ENCODE results near the gene FCN3. TPM values are rescaled to one million over a fixed set of nuclear protein-coding genes. Genes with fewer than 3 reads are reported as not detected.

The FCN3 gene
- total and polyA plus RNA-seq, 9 of the 15 experiments (the other 6 are each of a cell fraction or from before 2014, with no cell fraction given): 0.49 TPM; not detected in 8

DNA sequence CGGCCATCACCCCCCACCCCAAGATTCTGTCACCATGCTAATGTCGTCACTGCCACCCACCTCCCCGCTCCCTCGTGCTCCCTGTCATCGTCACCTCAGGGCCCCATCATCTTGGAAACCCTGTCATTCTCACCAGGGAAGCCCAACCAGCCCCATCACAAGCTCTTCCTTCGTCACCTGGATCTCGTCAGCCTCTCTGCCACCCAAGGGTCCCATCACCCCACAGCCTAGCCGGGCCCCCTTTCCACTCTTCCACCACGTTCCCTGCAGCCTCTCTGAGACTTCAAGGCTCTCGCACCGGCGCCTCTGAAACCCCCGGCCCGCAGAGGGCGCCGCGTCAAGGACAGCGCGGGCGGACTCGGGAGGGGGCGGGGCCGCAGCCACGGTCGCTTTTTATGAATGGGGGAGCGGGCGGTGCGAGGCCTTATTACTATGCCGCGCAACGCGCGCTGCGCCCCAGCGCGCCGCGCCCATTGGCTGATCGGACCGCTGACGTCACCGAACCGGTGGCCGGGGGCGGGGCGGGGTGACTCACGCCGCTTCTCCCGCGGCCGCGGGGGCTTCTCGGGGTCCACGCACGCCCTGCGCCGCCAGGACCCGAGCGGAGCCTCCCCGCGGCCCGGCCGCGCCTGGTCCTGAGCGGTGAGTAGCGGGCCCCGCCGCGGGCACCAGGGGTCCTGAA is 17.6 kb upstream of the FCN3 start, which contains the start of gene GPR3 (continued):
- TF ChIP-seq, protein P1, sequence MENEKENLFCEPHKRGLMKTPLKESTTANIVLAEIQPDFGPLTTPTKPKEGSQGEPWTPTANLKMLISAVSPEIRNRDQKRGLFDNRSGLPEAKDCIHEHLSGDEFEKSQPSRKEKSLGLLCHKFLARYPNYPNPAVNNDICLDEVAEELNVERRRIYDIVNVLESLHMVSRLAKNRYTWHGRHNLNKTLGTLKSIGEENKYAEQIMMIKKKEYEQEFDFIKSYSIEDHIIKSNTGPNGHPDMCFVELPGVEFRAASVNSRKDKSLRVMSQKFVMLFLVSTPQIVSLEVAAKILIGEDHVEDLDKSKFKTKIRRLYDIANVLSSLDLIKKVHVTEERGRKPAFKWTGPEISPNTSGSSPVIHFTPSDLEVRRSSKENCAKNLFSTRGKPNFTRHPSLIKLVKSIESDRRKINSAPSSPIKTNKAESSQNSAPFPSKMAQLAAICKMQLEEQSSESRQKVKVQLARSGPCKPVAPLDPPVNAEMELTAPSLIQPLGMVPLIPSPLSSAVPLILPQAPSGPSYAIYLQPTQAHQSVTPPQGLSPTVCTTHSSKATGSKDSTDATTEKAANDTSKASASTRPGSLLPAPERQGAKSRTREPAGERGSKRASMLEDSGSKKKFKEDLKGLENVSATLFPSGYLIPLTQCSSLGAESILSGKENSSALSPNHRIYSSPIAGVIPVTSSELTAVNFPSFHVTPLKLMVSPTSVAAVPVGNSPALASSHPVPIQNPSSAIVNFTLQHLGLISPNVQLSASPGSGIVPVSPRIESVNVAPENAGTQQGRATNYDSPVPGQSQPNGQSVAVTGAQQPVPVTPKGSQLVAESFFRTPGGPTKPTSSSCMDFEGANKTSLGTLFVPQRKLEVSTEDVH (IDR thresholded peaks at IDR 0.05; ENCODE audit: low read depth, partially characterized antibody): no peak
- TF ChIP-seq ZNF583 (CRISPR knock-in tag; IDR thresholded peaks at IDR 0.05): no peak; the same call in 1 of the 2 replicates
- peak; percentile 88 for TF ChIP-seq EP400 (IDR thresholded peaks at IDR 0.05)
- 0 out of 2 replicates have a peak, but pooled peaks have one; percentile 31 for TF ChIP-seq LCOR (CRISPR knock-in tag; IDR thresholded peaks at IDR 0.05)
- no peak for TF ChIP-seq ETV1 (tag; conservative IDR thresholded peaks at IDR 0.05; ENCODE audit: low read depth)
- TF ChIP-seq PTBP1 (IDR thresholded peaks at IDR 0.05; ENCODE audit: low read depth, low read length): no peak
- TF ChIP-seq, protein P2, sequence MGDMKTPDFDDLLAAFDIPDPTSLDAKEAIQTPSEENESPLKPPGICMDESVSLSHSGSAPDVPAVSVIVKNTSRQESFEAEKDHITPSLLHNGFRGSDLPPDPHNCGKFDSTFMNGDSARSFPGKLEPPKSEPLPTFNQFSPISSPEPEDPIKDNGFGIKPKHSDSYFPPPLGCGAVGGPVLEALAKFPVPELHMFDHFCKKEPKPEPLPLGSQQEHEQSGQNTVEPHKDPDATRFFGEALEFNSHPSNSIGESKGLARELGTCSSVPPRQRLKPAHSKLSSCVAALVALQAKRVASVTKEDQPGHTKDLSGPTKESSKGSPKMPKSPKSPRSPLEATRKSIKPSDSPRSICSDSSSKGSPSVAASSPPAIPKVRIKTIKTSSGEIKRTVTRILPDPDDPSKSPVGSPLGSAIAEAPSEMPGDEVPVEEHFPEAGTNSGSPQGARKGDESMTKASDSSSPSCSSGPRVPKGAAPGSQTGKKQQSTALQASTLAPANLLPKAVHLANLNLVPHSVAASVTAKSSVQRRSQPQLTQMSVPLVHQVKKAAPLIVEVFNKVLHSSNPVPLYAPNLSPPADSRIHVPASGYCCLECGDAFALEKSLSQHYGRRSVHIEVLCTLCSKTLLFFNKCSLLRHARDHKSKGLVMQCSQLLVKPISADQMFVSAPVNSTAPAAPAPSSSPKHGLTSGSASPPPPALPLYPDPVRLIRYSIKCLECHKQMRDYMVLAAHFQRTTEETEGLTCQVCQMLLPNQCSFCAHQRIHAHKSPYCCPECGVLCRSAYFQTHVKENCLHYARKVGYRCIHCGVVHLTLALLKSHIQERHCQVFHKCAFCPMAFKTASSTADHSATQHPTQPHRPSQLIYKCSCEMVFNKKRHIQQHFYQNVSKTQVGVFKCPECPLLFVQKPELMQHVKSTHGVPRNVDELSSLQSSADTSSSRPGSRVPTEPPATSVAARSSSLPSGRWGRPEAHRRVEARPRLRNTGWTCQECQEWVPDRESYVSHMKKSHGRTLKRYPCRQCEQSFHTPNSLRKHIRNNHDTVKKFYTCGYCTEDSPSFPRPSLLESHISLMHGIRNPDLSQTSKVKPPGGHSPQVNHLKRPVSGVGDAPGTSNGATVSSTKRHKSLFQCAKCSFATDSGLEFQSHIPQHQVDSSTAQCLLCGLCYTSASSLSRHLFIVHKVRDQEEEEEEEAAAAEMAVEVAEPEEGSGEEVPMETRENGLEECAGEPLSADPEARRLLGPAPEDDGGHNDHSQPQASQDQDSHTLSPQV (IDR thresholded peaks at IDR 0.05): peak; percentile 19; the same call in 1 of the 2 replicates
- peak; percentile 12; the same call in 1 of the 2 replicates for TF ChIP-seq RERE (CRISPR knock-in tag; IDR thresholded peaks at IDR 0.05; ENCODE audit: borderline replicate concordance)
- peak; percentile 84 to 88 for TF ChIP-seq MNT (conservative IDR thresholded peaks at IDR 0.05)
- TF ChIP-seq SMC3 (conservative IDR thresholded peaks at IDR 0.05; ENCODE audit: insufficient read depth, low read depth, low read length): peak; percentile 75
- no peak for TF ChIP-seq ZNF778 (CRISPR knock-in tag; IDR thresholded peaks at IDR 0.05)
